Upper lobe of left lung (tissue), 6 donors: Measurements from ENCODE around the gene SSR3. TPM values are rescaled to one million over a fixed set of nuclear protein-coding genes. Genes with fewer than 3 reads are reported as not detected.

Experiments
- ATAC-seq, 2 donors: fragments of 200-7000 bp; cut with Tn5 transposase; one replicate each; pipeline ENCODE4 v1.9.1; 2022; ENCODE audit warnings: mild to moderate bottlenecking in 2 of 2, moderate library complexity in 2 of 2; ENCODE audit not compliant: low FRiP score in 2 of 2
- DNase-seq, 2 donors: peaks; one replicate each; pipeline ENCODE4 v3.0.0-alpha.2; 2019 to 2020
- H3K27ac ChIP-seq, 4 donors: fragments of 200-600 bp; sonication (generic); one replicate each; pipeline ENCODE4 v1.5.1; 2016 to 2019
- H3K27me3 ChIP-seq, 4 donors: fragments of 200-600 bp; sonication (generic); one replicate each; pipeline ENCODE4 v1.5.1; 2017 to 2019
- H3K36me3 ChIP-seq, 4 donors: fragments of 200-600 bp; sonication (generic); one replicate each; pipeline ENCODE4 v1.5.1; 2016 to 2019
- H3K4me1 ChIP-seq, 4 donors: fragments of 200-600 bp; sonication (generic); one replicate each; pipeline ENCODE4 v1.5.1; 2018 to 2019
- H3K4me3 ChIP-seq, 4 donors: fragments of 200-600 bp; sonication (generic); one replicate each; pipeline ENCODE4 v1.5.1; 2017 to 2019; ENCODE audit warnings: mild to moderate bottlenecking in 2 of 4, moderate library complexity in 1 of 4
- H3K9me3 ChIP-seq, 4 donors: fragments of 200-600 bp; sonication (generic); one replicate each; pipeline ENCODE4 v1.5.1; 2018 to 2019
- CTCF ChIP-seq, 6 experiments: fragments of 450-650 bp in 4 of 6; fragments of 200-600 bp in 2 of 6; sonication (generic) in 2 of 6; IDR thresholded peaks; one replicate each; pipeline ENCODE4 v1.5.1; 2016 to 2019; ENCODE audit warnings: antibody characterized with exemption in 6 of 6
- EP300 ChIP-seq, 4 donors: sonication (generic); formaldehyde crosslinking; IDR thresholded peaks; one replicate each; pipeline ENCODE4 v1.5.1; 2017; ENCODE audit warnings: antibody characterized with exemption in 4 of 4, control low read depth in 2 of 4
- POLR2A ChIP-seq, 4 donors: fragments of 450-650 bp; IDR thresholded peaks; one replicate each; pipeline ENCODE4 v1.5.1; 2016 to 2017; ENCODE audit warnings: antibody characterized with exemption in 4 of 4, mild to moderate bottlenecking in 2 of 4
- POLR2AphosphoS5 ChIP-seq, 2 donors: sonication (generic); formaldehyde crosslinking; IDR thresholded peaks; one replicate each; pipeline ENCODE4 v1.5.1; 2017; ENCODE audit warnings: antibody characterized with exemption in 2 of 2
- WGBS, 2 donors: methylation state at CpG; one replicate each; pipeline ENCODE4 v1.1.5; 2017 to 2018; 5-methylcytosine and 5-hydroxymethylcytosine counted together
- total RNA-seq, 6 donors: library from RNA; depleted of rRNA in 4 of 6; stranded (reverse); fragments of >200 nt in 4 of 6; gene quantifications; one replicate each; pipeline versions ENCODE4 v1.1.0 to v1.2.1, GENCODE V29; 2016 to 2021
- donor health status: DM: no; HTN: no; CAD: no; lungs with moderate emphysema.
- donor health status: DM: no; HTN: yes; CAD: no; lungs with severe emphysema.

SSR3 gene
- total RNA-seq, 6 donors from 2014 or later: 25.1 to 178 (median 132) TPM

GRCh38 chr3:156548902-156549301, 6.0 kb downstream of the SSR3 start:
- TF ChIP-seq POLR2AphosphoS5 (IDR thresholded peaks at IDR 0.05) (no peak), POLR2A (IDR thresholded peaks at IDR 0.05) (no peak), EP300 (IDR thresholded peaks at IDR 0.05) (no peak), CTCF (IDR thresholded peaks at IDR 0.05) (no peak)
- Histone ChIP-seq H3K9me3 (no peaks in the 10 kb centered on the region), H3K4me1 (peaks cover 10 to 36% (median 31%) of the 10 kb centered on the region in 4 donors), H3K27me3 (no peaks in the 10 kb centered on the region), H3K36me3 (peaks cover 4 to 84% (median 19%) of the 10 kb centered on the region in 4 donors), H3K4me3 (no peak overlapping the region), H3K27ac (no peak overlapping the region)
- DNase-seq (no peak), ATAC-seq (no peak)
- 86 to 91% methylated on average over 6 of the region's 6 CpGs for WGBS, 2 donors

GRCh38 chr3:156548041-156548687, 6.8 kb downstream of the SSR3 start:
- peaks cover 10 to 92% (median 25%) of the 10 kb centered on the region in 4 donors for H3K36me3 ChIP-seq
- no peak overlapping the region for H3K4me3 ChIP-seq
- 75 to 86% methylated on average over 4 of the region's 4 CpGs for WGBS, 2 donors
- H3K27ac ChIP-seq: no peak overlapping the region
- ATAC-seq (no peak), DNase-seq (no peak)
- H3K4me1 ChIP-seq: peaks cover 3 to 28% (median 25%) of the 10 kb centered on the region in 4 donors
- H3K27me3 ChIP-seq: no peaks in the 10 kb centered on the region
- TF ChIP-seq POLR2A (IDR thresholded peaks at IDR 0.05): no peak
- no peaks in the 10 kb centered on the region for H3K9me3 ChIP-seq

- no peak overlapping the region for H3K27ac ChIP-seq
- DNase-seq (no peak), ATAC-seq (no peak)
- H3K4me1 ChIP-seq: peaks cover 3 to 23% (median 21%) of the 10 kb centered on the region in 4 donors
- no peaks in the 10 kb centered on the region for H3K27me3 ChIP-seq
- no peaks in the 10 kb centered on the region for H3K9me3 ChIP-seq
- H3K4me3 ChIP-seq: no peak overlapping the region
- 47 to 64% methylated on average over 2 of the region's 2 CpGs for WGBS, 2 donors
- peaks cover 12 to 97% (median 28%) of the 10 kb centered on the region in 4 donors for H3K36me3 ChIP-seq
- no peak for TF ChIP-seq POLR2A (IDR thresholded peaks at IDR 0.05)
- TF ChIP-seq EP300 (IDR thresholded peaks at IDR 0.05): no peak
- no peak for TF ChIP-seq CTCF (IDR thresholded peaks at IDR 0.05)
- TF ChIP-seq POLR2AphosphoS5 (IDR thresholded peaks at IDR 0.05): no peak
Measured at GRCh38 chr3:156547637-156548036, 7.3 kb downstream of the SSR3 start.

- DNase-seq: no peak
- H3K4me3 ChIP-seq: no peak overlapping the region
- 75 to 85% methylated on average over 2 of the region's 2 CpGs for WGBS, 2 donors
- peaks cover 0 to 8% (median 3%) of the 10 kb centered on the region in 4 donors for H3K4me1 ChIP-seq
- TF ChIP-seq EP300 (IDR thresholded peaks at IDR 0.05): no peak
- peaks cover 12 to 91% (median 45%) of the 10 kb centered on the region in 4 donors for H3K36me3 ChIP-seq
- peak overlapping the region in 1 of 4 donors; percentile 30 for H3K27ac ChIP-seq
- no peaks in the 10 kb centered on the region for H3K9me3 ChIP-seq
- ATAC-seq: no peak
- no peaks in the 10 kb centered on the region for H3K27me3 ChIP-seq
Measured at GRCh38 chr3:156543043-156543555, 11.8 kb downstream of the SSR3 start.

GRCh38 chr3:156542101-156543042, 12.5 kb downstream of the SSR3 start:
- ATAC-seq (no peak), DNase-seq (no peak)
- no peaks in the 10 kb centered on the region for H3K27me3 ChIP-seq
- H3K36me3 ChIP-seq: peaks cover 12 to 90% (median 42%) of the 10 kb centered on the region in 4 donors
- WGBS, 2 donors: 51 to 72% methylated on average over 5 of the region's 5 CpGs
- H3K4me1 ChIP-seq: peaks cover 0 to 4% (median 0%) of the 10 kb centered on the region in 4 donors
- no peaks in the 10 kb centered on the region for H3K9me3 ChIP-seq
- H3K4me3 ChIP-seq: no peak overlapping the region
- peak overlapping the region in 2 of 4 donors; percentile 16 to 30 for H3K27ac ChIP-seq
- TF ChIP-seq POLR2A (IDR thresholded peaks at IDR 0.05) (no peak), POLR2AphosphoS5 (IDR thresholded peaks at IDR 0.05) (no peak), CTCF (IDR thresholded peaks at IDR 0.05) (no peak), EP300 (IDR thresholded peaks at IDR 0.05) (no peak)
